Right renal pelvis (tissue), 4 donors: Measurements from ENCODE around the gene C1QTNF1. TPM values are rescaled to one million over a fixed set of nuclear protein-coding genes. Genes with fewer than 3 reads are reported as not detected.
"Not testable (repeated sequence)": the region's sequence is repeated elsewhere in the genome, so short reads cannot be mapped to it uniquely, and the experiment has no call there.

Experiments
- DNase-seq, 4 donors: peaks; one replicate each; pipeline ENCODE4 v3.0.0-alpha.2; 2013; ENCODE audit warnings: low read depth in 4 of 4, low spot score in 3 of 4, missing footprints in 1 of 4
- polyA plus RNA-seq, 4 donors: library from polyadenylated mRNA; unstranded; fragments of 120-200 nt; gene quantifications; one replicate each; pipeline ENCODE4 v1.2.1, GENCODE V29; 2013; ENCODE audit not compliant: insufficient read length in 4 of 4

Gene C1QTNF1
- polyA plus RNA-seq, 4 donors = 2.0 to 3.2 (median 2.7) TPM

DNA sequence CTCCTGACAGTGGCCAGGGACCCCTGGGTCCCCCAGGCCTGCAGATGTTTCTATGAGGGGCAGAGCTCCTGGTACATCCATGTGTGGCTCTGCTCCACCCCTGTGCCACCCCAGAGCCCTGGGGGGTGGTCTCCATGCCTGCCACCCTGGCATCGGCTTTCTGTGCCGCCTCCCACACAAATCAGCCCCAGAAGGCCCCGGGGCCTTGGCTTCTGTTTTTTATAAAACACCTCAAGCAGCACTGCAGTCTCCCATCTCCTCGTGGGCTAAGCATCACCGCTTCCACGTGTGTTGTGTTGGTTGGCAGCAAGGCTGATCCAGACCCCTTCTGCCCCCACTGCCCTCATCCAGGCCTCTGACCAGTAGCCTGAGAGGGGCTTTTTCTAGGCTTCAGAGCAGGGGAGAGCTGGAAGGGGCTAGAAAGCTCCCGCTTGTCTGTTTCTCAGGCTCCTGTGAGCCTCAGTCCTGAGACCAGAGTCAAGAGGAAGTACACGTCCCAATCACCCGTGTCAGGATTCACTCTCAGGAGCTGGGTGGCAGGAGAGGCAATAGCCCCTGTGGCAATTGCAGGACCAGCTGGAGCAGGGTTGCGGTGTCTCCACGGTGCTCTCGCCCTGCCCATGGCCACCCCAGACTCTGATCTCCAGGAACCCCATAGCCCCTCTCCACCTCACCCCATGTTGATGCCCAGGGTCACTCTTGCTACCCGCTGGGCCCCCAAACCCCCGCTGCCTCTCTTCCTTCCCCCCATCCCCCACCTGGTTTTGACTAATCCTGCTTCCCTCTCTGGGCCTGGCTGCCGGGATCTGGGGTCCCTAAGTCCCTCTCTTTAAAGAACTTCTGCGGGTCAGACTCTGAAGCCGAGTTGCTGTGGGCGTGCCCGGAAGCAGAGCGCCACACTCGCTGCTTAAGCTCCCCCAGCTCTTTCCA is 25.1 kb downstream of the C1QTNF1 start:
- no peak for DNase-seq

DNA sequence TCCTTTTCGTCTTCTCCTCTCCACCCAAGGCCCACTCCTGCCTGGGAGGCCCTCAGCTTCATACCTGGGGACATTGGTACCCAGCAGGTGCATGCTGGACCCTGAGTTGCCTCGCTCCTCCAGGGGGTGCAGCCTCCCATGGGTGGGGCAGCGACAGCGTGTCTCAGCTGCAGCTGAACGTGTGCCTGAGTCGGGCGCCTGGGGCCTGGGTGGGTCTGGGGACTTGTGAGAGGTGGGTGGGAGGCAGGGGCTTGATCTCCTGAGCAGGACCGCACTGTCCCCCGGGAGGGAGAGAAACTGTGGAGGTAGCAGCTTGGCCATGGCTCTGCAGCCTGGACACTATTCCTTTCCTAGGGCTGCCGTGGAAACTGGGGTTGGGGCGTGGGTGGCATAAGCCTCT is 25.9 kb downstream of the C1QTNF1 start:
- DNase-seq = no peak

DNA sequence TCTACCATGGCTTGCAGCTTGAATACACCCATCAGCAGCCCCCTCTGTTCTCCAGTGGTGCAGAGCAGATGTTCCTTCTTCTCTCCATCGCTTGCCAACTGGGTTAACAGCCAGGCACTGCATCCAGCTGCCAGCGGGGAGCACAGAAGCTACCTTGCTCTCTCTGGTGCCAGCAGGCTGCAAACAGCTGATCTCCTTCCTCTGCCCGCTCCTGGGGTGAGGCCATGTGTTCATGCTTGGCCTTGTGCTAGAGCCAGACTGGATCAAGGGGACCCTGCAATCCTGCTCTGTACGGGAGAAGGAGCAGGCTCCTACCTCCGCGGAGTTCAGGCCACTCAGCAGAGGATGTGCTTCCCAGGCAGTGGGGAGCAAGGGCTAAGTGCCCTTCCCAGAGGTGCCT is 26.6 kb downstream of the C1QTNF1 start:
- no peak for DNase-seq

DNA sequence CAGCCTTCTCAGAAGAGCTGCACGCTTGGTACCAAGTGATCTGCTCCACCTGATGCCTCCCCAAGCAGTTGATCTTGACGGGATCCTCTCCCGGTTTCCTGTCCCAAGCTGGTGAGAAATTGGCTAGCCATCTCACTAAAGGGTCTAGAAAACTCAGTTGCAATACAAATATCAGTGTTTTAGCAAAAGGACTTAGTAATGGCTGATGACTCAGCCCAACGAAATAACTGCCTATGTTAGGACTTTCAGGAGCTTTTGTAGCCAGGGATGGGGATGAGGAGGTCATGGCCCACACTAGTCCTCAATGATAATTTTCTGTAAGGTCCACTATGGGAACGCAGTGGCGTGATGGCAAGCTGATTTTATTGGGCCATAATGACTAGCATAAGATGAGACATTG is 27.3 kb downstream of the C1QTNF1 start:
- DNase-seq = no peak

DNA sequence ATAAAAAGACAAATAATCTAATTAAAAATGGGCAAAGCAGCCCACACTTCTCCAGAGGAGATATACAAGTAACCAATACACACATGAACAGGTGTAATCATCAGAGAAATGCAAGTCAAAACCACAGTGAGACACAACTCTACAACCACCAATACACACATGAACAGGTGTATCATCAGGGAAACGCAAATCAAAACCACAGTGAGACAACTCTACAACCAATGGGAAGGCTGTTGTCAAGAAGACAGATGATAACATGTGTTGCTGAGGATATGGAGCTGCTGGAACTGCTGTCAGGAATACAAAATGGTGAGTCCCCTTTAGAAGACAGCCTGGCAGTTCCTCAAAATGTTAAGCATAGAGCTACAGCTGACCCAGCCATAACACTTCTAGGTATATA is 28.2 kb downstream of the C1QTNF1 start:
- DNase-seq = no peak

DNA sequence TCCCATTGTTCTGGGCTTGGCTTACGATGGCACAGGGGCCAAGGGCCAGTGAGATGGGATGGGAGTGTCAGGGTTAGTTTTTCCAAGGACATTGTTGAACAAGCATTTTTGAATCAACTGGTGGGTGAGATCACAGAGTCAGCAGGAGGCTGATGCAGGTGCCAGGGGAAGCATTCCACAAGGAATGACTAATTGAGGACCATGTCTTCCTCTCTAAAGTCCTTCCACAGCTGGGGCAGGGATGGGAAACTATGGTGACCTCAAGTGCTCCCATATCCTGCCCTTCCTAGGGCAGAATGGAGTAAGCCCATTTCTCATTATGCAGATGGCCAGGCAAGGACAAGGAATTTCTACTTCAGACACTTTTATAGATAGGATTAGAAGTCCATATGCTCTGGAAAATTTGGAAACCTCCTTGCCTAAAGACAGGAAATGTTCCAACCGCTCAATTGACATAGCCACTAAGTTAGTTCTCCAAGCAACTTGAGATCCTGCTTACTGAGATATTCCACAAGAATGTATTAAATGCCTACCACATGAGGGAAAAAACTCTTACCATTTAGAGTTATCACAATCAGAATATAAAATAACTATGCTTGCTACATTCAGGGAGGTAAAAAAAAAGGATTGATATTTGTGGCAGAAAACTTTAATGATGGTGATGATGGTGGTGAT is 29.4 kb downstream of the C1QTNF1 start:
- no peak for DNase-seq

DNA sequence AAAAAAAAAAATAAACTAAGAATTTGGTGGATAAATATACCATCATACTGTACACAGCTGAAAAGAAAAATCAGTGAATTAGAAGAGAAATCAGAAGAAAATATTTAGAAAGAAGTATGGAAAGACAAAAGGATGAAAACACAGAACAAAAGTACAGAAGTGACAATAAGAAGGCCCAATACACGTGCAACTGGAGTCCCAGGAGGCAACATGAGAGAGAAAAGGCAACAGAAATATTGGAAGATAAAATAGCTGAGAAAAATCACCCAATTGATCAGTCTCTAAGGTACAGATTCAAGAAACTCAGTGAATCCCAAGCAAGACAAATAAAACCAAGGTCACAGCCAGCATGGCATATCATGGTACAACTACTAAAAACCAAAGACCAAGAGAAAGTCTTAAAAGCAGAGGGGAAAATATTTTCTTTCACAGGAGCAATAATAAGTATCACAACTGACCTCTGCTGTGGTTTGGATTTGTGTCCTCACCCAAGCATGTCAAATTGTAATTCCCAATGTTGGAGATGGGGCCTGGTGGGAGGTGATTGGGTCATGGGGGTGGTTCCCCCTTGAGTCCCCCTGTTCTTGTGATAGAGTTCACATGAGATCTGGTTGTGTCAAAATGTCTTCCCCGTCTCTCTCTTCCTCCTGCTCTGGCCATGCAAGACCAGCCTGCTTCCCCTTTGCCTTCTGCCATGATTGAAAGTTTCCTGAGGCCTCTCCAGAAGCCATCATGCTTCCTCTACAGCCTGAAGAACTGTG is 30.4 kb downstream of the C1QTNF1 start:
- no peak for DNase-seq

DNA sequence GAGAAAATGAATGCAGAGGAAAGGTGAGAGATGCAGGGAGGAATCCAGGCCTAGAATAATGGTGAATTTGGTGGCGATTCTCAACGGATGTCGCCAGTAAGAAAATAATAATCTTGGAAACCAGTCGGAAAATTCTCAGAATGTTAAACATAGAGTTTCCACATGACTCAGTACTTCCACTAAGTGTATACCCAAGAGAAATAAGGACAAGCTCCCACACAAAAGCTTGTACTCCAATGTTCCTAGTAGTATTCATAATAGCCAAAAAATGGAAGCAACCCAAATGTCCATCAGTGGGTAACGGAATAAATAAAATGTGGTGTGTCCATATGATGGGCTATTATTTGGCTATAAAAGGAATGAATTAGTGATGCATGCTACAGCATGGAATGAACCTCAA is 31.2 kb downstream of the C1QTNF1 start:
- no peak for DNase-seq

DNA sequence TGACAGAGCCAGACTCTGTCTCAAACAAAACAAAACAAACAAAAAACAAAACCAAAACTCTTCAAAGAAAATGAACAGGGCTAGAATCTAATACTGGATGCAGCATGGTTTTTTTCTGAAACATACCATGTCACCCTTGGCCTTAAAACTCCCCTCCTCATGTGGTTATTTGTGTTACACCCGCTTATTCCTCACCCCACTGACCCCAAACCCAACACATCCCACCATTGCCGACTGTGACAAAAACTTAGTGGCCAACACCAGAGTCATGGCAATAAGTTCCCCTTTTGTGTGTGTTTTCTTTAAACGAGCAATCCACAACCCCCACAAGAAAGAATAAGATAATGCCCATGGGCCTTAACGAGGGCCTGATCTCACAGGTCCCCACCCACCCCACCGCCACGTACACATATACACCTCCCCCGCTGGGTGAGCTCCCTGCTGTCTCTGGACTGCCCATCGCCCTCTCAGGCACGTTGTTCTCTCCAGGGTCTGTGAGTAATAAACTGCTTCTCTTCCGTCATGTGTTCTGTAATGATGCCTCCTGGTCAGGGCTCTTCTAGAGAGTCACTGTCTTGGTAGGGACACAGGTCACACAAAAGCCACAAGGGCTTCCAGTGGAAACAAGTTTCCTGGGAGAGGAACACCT is 33.9 kb downstream of the C1QTNF1 start:
- DNase-seq = no peak

DNA sequence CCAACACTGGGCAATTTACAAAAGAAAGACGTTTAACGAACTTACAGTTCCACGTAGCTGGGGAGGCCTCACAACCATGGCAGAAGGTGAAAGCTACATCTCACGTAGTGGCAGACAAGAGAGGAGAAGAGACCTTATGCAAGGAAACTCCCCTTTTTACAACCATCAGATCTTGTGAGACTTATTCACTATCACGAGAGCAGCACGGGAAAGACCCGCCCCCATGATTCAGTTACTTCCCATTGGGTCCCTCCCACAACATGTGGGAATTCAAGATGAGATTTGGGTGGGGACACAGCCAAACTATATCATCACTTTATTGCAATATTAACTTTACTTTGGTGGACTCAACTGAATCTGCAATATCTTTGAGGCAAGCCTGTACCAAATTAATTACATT is 38.7 kb downstream of the C1QTNF1 start:
- no peak for DNase-seq

DNA sequence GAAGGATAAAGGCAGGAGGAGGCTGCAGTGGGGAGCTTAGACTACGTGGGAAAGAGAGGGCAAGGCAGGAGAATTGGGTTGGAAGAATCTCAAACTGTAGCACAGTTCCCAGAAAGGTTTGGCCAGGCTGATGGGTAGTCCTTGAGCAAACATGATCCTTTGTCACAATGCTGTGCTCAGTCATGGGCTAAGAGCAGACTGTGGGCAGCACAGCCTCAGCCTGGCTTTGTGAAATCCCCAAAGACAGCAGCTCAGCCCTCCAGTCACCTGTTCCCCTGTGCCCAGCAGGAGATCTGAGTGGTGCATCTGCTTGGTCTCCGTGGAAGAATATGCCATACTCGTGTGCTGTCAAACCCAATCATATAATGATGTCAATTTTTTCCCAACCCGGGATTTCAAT is 40.1 kb downstream of the C1QTNF1 start:
- DNase-seq = no peak

DNA sequence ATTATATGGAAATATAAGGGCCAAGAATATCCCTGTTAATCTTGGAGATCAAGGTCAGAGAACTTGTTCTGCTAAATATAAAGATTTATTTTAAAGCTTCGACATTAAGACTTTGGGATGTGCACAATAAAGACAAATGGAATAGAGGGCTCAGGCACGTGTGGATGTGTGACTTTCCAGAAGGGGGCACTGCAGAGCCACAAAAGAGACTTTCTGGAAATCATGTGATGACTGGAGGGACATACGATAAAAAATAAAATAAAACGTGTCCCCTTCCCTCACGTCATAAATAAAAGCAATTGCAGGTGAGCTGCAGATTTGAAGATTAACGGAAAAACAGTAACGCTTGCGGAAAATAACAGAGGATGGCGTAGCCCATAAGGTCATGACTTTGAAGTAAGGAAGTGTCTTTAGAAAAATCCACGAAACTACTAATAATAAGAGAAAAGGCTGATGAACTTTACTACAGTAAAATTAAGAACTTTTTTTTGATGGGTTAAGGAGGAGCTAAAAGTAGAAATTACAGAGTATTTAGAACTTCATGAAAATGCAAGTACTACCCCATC is 41.2 kb downstream of the C1QTNF1 start:
- DNase-seq = no peak

DNA sequence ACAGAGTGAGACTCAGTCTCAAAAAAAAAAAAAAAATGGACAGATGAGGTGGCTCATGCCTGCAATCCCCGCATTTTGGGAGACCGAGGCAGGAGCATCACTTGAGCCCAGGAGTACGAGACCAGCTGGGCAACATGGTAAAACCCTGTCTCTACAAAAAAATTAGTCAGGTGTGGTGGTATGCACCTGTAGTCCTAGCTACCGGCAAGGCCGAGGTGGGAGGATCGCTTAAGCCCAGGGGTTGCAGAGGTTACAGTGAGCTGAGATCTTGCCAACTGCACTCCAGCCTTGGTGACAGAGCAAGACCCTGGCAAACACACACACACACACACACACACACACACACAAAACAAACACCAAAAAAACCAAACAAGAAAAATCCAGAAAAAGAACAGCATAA is 43.0 kb downstream of the C1QTNF1 start:
- DNase-seq = no peak

DNA sequence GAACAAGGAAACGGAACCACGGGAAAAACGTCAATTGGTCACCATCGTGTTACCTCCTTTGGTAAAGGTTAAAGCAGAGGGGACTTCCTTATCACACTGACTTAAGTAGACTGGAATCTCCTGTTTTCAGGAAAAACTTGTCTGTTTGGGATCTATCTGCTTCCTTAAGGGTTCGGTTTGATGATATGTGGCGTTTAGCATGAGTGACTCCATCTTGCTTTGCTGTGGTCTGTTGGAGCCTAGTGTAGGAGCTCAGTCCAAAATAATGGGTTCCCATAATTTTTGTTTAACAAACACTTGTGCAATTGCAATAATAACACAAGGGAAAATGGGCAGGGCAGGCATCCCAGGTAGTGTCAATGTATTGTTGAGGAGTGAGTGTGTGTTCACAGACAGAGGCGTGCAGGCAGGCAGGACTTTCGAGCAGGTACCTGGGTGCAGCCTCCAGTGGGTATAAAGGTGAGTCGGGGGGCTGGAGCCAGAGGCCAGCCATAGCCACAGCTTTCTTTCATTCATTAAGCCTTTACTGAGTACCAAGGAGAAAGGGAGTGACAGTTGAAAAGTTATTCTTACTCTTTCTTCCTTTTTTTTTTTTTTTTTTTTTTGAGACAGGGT is 46.4 kb downstream of the C1QTNF1 start:
- no peak for DNase-seq

DNA sequence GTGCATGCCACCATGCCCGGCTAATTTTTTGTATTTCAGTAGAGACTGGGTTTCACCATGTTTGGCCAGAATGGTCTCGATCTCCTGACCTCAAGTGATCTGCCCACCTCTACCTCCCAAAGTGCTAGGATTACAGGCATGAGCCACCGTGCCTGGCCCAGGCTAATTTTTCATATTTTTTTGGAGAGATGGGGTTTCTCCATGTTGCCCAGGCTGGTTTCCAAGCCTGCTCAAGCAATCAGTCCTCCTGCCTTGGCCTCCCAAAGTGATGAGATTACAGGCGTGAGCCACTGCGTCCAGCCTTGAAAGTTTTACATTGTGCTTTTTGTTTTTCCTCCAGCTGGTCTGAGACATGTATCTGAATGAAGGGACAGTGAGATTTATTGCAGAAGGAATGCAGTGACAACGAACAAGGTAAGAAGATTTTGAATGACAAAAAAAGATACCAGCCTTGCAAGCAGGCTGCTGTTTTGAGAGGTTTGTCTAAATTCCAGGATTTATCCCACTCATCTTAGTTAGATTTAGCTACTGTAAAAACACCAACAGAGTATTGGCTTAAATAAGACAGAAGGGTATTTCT is 47.3 kb downstream of the C1QTNF1 start:
- no peak for DNase-seq

DNA sequence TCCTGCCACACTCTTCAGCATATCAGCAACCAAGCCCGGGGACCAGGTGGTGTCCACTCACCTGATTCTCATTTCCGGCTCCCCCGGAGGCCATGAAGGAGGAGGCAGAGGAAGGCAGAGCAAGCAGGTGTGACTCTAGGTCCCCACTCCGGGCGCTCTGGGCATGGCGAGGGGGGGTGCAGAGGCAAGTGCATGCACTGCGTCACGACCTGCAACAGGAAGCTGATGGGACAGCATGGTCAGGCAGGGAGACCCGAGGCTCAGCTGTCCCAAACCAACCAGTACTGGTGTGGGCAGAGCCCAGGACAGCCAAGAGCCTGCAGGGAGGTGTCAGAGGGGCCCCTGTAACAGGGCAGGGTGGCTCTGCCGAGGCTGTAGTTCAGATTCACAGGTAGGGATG is 48.6 kb downstream of the C1QTNF1 start:
- DNase-seq = no peak

DNA sequence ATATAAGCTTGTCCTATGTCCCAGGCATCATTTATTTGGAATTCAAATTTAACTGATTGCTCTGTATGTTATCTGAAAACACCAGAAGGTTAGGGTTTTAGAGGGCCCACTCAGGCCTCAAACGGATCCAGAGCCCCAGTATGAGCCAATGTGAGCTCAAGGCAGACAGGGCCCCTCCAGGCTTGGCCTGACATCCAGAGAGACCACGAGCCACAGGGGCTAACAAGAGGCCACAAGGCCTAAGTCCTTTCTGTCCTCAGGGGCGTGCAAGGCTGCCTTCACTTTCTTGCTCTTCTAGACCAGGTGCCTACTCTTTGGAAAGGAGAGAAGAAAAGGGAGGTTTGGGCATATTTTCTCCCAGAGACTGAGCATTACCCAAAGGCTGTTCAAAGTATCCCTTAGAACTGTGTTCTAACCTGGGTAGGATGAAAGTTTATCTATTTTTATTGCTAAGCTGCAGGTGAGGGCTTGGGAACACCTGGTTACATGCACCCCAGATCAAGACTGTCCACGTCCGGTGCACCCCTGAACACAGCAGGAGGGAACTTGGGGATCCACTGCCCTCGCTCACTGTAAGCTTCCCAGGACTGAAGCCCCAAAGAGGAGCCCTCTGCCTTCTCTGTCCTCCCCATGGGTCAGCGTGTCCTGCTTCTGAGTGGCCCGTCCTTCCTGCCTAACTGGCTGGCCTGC is 49.2 kb downstream of the C1QTNF1 start:
- DNase-seq = no peak

DNA sequence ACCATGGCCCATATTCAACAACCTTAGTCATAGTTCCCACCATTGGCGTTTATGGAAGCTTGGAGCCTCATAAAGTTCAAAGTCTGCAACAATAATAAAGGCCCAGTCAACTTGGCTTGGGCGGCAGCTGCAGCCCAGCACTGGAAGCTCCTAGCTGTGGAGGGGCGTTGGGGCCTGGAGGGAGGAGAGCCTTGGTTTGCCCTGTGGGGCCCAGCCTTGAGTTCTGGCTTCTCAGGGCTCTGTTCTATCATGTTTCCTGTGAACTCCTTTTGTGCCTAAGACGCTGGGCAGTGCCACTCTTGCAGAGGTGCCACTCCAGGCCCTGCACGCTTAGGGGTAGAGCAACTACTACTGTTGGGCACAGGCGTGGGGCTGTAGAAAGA is 49.7 kb downstream of the C1QTNF1 start:
- no peak for DNase-seq

DNA sequence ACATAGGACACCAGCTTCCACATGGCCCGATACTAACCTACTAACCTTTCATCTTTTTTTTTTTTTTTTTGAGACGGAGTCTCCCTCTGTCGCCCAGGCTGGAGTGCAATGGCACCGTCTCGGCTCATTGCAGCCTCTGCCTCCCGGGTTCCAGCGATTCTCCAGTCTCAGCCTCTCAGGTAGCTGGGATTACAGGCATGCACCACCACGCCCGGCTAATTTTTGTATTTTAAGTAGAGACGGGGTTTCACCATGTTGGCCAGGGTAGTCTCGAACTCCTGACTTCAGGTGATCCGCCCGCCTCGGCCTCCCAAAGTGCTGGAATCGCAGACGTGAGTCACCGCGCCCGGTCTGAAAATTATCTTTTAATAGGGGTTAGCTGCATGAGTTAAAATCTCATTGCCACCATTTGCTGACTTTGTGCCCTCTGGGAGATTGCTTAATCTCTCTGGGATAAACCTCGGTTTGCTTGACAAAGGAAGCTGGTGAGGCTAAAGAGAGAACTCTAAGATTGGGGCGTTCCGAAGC is 50.2 kb downstream of the C1QTNF1 start:
- DNase-seq = not testable (repeated sequence)
